Neural cell (in vitro differentiated cells): ENCODE data around the gene GRIP1. TPM values are rescaled to one million over a fixed set of nuclear protein-coding genes. Genes with fewer than 3 reads are reported as not detected.

Experiments
- H2AFZ ChIP-seq: fragments of 200-600, 300-800 bp; sonication (generic), shearing (Covaris generic); 2 replicates; pipeline ENCODE4 v1.6.0; 2014; ENCODE audit warnings: low read depth, mild to moderate bottlenecking, antibody characterized with exemption, low read length, moderate library complexity
- H3F3A ChIP-seq: fragments of 200-600 bp; shearing (Covaris generic); 2 replicates; pipeline ENCODE4 v1.6.1; 2016; ENCODE audit warnings: mild to moderate bottlenecking, moderate library complexity, mixed read lengths, antibody characterized with exemption, low read length; ENCODE audit not compliant: insufficient read depth, poor library complexity, severe bottlenecking
- H3K27ac ChIP-seq: fragments of 200-600, 300-800 bp; sonication (generic), shearing (Covaris generic); 2 replicates; pipeline ENCODE4 v1.5.1; 2014; ENCODE audit warnings: mild to moderate bottlenecking, low read length, moderate library complexity
- H3K27me3 ChIP-seq: fragments of 300-800, 200-600 bp; sonication (generic), shearing (Covaris generic); 2 replicates; pipeline ENCODE4 v1.6.0; 2014; ENCODE audit warnings: mild to moderate bottlenecking, low read depth, low read length, moderate library complexity; ENCODE audit not compliant: insufficient read depth
- H3K36me3 ChIP-seq: fragments of 300-800, 200-600 bp; sonication (generic), shearing (Covaris generic); 2 replicates; pipeline ENCODE4 v1.5.1; 2014; ENCODE audit warnings: mild to moderate bottlenecking, antibody characterized with exemption, low read length, moderate library complexity; ENCODE audit not compliant: insufficient read depth
- H3K4me2 ChIP-seq: fragments of 300-800, 200-600 bp; sonication (generic), shearing (Covaris generic); 2 replicates; pipeline ENCODE4 v1.6.0; 2014; ENCODE audit warnings: mild to moderate bottlenecking, low read length
- H3K4me3 ChIP-seq: fragments of 300-800, 200-600 bp; sonication (generic), shearing (Covaris generic); 2 replicates; pipeline ENCODE4 v1.5.1; 2014; ENCODE audit warnings: mild to moderate bottlenecking, low read length, moderate library complexity
- H3K79me2 ChIP-seq: fragments of 200-600 bp; shearing (Covaris generic); replicated peaks from 2 replicates; pipeline ENCODE4 v1.6.0; 2014; ENCODE audit warnings: mild to moderate bottlenecking, low read length, moderate library complexity; ENCODE audit not compliant: insufficient read depth
- H3K9ac ChIP-seq: fragments of 300-800, 200-600 bp; sonication (generic), shearing (Covaris generic); 2 replicates; pipeline ENCODE4 v1.6.1; 2016; ENCODE audit warnings: mild to moderate bottlenecking, low read length, mixed read lengths
- H3K9me2 ChIP-seq: fragments of 200-600 bp; shearing (Covaris generic); 2 replicates; pipeline ENCODE4 v1.6.1; 2016; ENCODE audit warnings: mild to moderate bottlenecking, low read length, mixed read lengths; ENCODE audit not compliant: insufficient read depth
- H3K9me3 ChIP-seq: fragments of 200-600, 300-800 bp; sonication (generic), shearing (Covaris generic); 2 replicates; pipeline ENCODE4 v1.6.1; 2016; ENCODE audit warnings: mild to moderate bottlenecking, mixed run types, low read length, moderate library complexity, mixed read lengths
- H4K20me1 ChIP-seq: fragments of 200-600 bp; shearing (Covaris generic); 2 replicates; pipeline ENCODE4 v1.6.1; 2016; ENCODE audit warnings: mild to moderate bottlenecking, mixed run types; ENCODE audit not compliant: insufficient read depth
- EP300 ChIP-seq: fragments of 450-650 bp; conservative IDR thresholded peaks from 2 replicates; pipeline ENCODE4 v1.6.1; 2014; ENCODE audit warnings: antibody characterized with exemption, mild to moderate bottlenecking, moderate library complexity; ENCODE audit not compliant: poor library complexity, severe bottlenecking
- EZH2 ChIP-seq: fragments of 200-600, 300-800 bp; shearing (Covaris generic), sonication (generic); IDR thresholded peaks from 2 replicates; pipeline ENCODE4 v1.6.1; 2014; ENCODE audit warnings: antibody characterized with exemption, low read length, borderline replicate concordance, mild to moderate bottlenecking; ENCODE audit not compliant: insufficient read depth, poor library complexity, severe bottlenecking
- MXI1 ChIP-seq: fragments of 450-650 bp; conservative IDR thresholded peaks from 2 replicates; pipeline ENCODE4 v1.6.1; 2014; ENCODE audit warnings: antibody characterized with exemption, mild to moderate bottlenecking; ENCODE audit not compliant: poor library complexity, severe bottlenecking
- POLR2AphosphoS5 ChIP-seq: IDR thresholded peaks from 2 replicates; pipeline ENCODE4 v1.6.1; 2012
- RAD21 ChIP-seq: fragments of 450-650 bp; conservative IDR thresholded peaks from 2 replicates; pipeline ENCODE4 v1.6.1; 2014; ENCODE audit warnings: antibody characterized with exemption, mild to moderate bottlenecking, moderate library complexity
- SMC3 ChIP-seq: fragments of 450-650 bp; conservative IDR thresholded peaks from 2 replicates; pipeline ENCODE4 v1.6.1; 2014; ENCODE audit warnings: antibody characterized with exemption, mild to moderate bottlenecking, moderate library complexity; ENCODE audit not compliant: poor library complexity
- TAF1 ChIP-seq: IDR thresholded peaks from 2 replicates; pipeline ENCODE4 v1.6.1; 2012; ENCODE audit warnings: low read depth
- polyA plus RNA-seq: library from polyadenylated mRNA; depleted of rRNA; stranded (reverse); fragments of >200 nt; gene quantifications from 2 replicates; pipeline ENCODE4 v1.2.3, GENCODE V29; 2014
- TF ChIP-seq, protein P1 (sequence below): IDR thresholded peaks from 2 replicates; pipeline ENCODE4 v1.6.1; 2012; ENCODE audit warnings: borderline replicate concordance
- TF ChIP-seq, protein P2 (sequence below): fragments of 450-650 bp; IDR thresholded peaks from 2 replicates; pipeline ENCODE4 v1.5.1; 2014; ENCODE audit warnings: antibody characterized with exemption, mild to moderate bottlenecking, moderate library complexity; ENCODE audit not compliant: poor library complexity, severe bottlenecking

GRIP1 gene
- polyA plus RNA-seq, 1 donor from 2014 or later: 41.1 TPM

DNA sequence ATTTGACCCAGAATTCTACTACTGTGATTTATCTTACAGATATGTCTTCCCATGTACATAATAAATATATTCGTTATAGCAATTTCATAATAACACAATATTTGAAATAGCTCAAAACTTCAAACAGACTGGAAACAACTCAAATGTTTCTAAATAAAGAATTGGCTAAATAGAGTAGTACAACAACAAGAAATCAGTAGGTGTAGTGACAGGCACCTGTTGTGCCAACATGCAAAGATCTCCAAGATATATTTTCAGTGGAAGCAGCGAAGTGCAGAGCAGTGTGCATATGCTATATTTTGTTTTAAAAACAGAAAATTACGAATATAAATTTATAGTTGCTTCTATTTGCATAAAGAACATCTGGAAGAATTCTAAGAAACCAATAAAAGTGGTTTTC is 60.9 kb downstream of the GRIP1 start:
- Histone ChIP-seq H3K36me3 (no peaks in the 10 kb centered on the region), H2AFZ (no peak overlapping the region), H4K20me1 (no peaks in the 10 kb centered on the region), H3K9ac (no peak overlapping the region), H3K4me2 (no peak overlapping the region), H3K9me2 (no peaks in the 10 kb centered on the region), H3K27ac (no peak overlapping the region), H3F3A (no peaks in the 10 kb centered on the region), H3K79me2 (no peaks in the 10 kb centered on the region), H3K4me3 (no peak overlapping the region), H3K27me3 (no peaks in the 10 kb centered on the region), H3K9me3 (no peaks in the 10 kb centered on the region)
- TF ChIP-seq EP300 (no peak), MXI1 (no peak), POLR2AphosphoS5 (no peak), RAD21 (no peak), SMC3 (no peak), TAF1 (no peak), EZH2 (no peak)
- TF ChIP-seq, protein P1, sequence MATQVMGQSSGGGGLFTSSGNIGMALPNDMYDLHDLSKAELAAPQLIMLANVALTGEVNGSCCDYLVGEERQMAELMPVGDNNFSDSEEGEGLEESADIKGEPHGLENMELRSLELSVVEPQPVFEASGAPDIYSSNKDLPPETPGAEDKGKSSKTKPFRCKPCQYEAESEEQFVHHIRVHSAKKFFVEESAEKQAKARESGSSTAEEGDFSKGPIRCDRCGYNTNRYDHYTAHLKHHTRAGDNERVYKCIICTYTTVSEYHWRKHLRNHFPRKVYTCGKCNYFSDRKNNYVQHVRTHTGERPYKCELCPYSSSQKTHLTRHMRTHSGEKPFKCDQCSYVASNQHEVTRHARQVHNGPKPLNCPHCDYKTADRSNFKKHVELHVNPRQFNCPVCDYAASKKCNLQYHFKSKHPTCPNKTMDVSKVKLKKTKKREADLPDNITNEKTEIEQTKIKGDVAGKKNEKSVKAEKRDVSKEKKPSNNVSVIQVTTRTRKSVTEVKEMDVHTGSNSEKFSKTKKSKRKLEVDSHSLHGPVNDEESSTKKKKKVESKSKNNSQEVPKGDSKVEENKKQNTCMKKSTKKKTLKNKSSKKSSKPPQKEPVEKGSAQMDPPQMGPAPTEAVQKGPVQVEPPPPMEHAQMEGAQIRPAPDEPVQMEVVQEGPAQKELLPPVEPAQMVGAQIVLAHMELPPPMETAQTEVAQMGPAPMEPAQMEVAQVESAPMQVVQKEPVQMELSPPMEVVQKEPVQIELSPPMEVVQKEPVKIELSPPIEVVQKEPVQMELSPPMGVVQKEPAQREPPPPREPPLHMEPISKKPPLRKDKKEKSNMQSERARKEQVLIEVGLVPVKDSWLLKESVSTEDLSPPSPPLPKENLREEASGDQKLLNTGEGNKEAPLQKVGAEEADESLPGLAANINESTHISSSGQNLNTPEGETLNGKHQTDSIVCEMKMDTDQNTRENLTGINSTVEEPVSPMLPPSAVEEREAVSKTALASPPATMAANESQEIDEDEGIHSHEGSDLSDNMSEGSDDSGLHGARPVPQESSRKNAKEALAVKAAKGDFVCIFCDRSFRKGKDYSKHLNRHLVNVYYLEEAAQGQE: no peak
- TF ChIP-seq, protein P2, sequence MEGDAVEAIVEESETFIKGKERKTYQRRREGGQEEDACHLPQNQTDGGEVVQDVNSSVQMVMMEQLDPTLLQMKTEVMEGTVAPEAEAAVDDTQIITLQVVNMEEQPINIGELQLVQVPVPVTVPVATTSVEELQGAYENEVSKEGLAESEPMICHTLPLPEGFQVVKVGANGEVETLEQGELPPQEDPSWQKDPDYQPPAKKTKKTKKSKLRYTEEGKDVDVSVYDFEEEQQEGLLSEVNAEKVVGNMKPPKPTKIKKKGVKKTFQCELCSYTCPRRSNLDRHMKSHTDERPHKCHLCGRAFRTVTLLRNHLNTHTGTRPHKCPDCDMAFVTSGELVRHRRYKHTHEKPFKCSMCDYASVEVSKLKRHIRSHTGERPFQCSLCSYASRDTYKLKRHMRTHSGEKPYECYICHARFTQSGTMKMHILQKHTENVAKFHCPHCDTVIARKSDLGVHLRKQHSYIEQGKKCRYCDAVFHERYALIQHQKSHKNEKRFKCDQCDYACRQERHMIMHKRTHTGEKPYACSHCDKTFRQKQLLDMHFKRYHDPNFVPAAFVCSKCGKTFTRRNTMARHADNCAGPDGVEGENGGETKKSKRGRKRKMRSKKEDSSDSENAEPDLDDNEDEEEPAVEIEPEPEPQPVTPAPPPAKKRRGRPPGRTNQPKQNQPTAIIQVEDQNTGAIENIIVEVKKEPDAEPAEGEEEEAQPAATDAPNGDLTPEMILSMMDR: no peak

DNA sequence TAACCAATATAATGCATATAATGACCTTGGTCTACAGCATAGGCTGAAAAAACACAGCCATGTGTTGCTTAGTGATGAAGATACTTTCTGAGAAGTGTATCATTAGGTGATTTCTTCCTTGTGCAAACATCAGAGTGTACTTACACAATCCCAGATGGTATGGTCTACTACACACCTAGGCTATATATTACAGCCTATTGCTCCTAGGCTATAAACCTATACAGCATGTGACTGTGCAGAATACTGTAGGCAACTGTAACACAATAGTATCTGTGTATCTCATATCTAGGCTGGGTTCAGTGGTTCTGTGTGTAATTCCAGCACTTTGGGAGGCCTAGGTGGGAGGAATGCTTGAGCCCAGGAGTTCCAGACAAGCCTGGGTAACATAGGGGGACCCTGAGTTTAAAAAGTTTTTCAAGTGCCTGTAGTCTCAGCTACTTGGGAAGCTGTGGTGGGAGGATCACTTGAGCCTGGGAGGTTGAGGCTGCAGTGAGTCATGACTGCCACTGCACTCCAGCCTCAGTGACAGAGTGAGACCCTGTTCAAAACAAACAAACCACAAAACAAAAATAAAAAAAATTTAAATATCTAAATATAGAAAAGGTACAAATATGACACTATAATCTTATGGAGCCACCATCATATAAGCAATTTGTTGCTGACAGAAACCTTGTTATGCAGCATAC is 66.6 kb downstream of the GRIP1 start:
- H3K79me2 ChIP-seq: no peaks in the 10 kb centered on the region
- H3K27ac ChIP-seq: no peak overlapping the region
- H2AFZ ChIP-seq: no peak overlapping the region
- no peaks in the 10 kb centered on the region for H3K36me3 ChIP-seq
- no peaks in the 10 kb centered on the region for H3K9me2 ChIP-seq
- no peaks in the 10 kb centered on the region for H3K9me3 ChIP-seq
- no peak overlapping the region for H3K4me2 ChIP-seq
- H3F3A ChIP-seq: no peaks in the 10 kb centered on the region
- TF ChIP-seq EZH2 (no peak), EP300 (no peak), SMC3 (no peak), POLR2AphosphoS5 (no peak), MXI1 (no peak), TAF1 (no peak), RAD21 (no peak)
- TF ChIP-seq, protein P2: no peak
- TF ChIP-seq, protein P1: no peak
- no peak overlapping the region for H3K9ac ChIP-seq
- H3K27me3 ChIP-seq: no peaks in the 10 kb centered on the region
- H3K4me3 ChIP-seq: no peak overlapping the region
- no peaks in the 10 kb centered on the region for H4K20me1 ChIP-seq
